Esophagus squamous epithelium (tissue), 4 donors: ENCODE measurements around the gene CR1L.

Source experiments
- POLR2A ChIP-seq, 4 donors: fragments of 450-650 bp; IDR thresholded peaks; one replicate each; pipeline ENCODE4 v1.6.1; 2017; ENCODE audit warnings: antibody characterized with exemption in 4 of 4, mild to moderate bottlenecking in 4 of 4, moderate library complexity in 3 of 4
- TF ChIP-seq, protein P1 (sequence below), 6 experiments: fragments of 450-650 bp in 4 of 6; fragments of 200-600 bp in 2 of 6; sonication (generic) in 2 of 6; IDR thresholded peaks; one replicate each; pipeline ENCODE4 v1.5.1; 2016 to 2019; ENCODE audit warnings: antibody characterized with exemption in 6 of 6, mild to moderate bottlenecking in 4 of 6, moderate library complexity in 4 of 6

DNA sequence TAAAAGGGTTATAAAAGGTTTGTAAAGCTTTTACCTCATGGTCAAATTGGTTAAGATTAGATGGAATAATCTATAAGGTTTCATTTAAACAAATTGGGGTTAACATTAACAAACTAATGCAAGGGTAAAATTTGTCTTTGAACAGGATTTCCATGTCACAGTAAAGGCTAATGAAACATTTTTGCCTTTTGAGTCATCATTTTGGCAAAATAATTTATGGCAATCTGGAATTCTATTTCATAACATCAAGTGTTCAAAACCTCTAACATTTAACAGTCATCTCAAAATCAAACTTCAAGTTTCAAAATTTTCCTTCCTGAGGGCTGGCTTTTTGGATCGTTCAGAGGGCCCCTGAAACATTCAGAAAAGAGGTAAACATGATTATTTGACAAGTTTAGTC, 100.4 kb downstream of the CR1L start:
- TF ChIP-seq, protein P1, sequence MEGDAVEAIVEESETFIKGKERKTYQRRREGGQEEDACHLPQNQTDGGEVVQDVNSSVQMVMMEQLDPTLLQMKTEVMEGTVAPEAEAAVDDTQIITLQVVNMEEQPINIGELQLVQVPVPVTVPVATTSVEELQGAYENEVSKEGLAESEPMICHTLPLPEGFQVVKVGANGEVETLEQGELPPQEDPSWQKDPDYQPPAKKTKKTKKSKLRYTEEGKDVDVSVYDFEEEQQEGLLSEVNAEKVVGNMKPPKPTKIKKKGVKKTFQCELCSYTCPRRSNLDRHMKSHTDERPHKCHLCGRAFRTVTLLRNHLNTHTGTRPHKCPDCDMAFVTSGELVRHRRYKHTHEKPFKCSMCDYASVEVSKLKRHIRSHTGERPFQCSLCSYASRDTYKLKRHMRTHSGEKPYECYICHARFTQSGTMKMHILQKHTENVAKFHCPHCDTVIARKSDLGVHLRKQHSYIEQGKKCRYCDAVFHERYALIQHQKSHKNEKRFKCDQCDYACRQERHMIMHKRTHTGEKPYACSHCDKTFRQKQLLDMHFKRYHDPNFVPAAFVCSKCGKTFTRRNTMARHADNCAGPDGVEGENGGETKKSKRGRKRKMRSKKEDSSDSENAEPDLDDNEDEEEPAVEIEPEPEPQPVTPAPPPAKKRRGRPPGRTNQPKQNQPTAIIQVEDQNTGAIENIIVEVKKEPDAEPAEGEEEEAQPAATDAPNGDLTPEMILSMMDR (IDR thresholded peaks at IDR 0.05), result no peak
- no peak for TF ChIP-seq POLR2A (IDR thresholded peaks at IDR 0.05)
